Fibroblast of skin of scalp (primary cell): Measurements from ENCODE around the gene NPAS3. TPM values are rescaled to one million over a fixed set of nuclear protein-coding genes. Genes with fewer than 3 reads are reported as not detected.
A peak's percentile ranks its signal among the peaks of the same experiment; 100 is the strongest.

Experiments used
- DNase-seq: peaks from one replicate; pipeline ENCODE4 v3.0.0-alpha.2; 2013
- polyA plus RNA-seq, 2 experiments: library from polyadenylated mRNA; unstranded; fragments of 120-200 nt; gene quantifications; one replicate each; pipeline ENCODE4 v1.2.1, GENCODE V29; 2013; ENCODE audit not compliant: insufficient read length in 2 of 2

NPAS3 gene
- 0.78 TPM for polyA plus RNA-seq (2013, experiment 1 of 2; ENCODE audit: insufficient read length)
- 0.68 TPM for polyA plus RNA-seq (2013, experiment 2 of 2; ENCODE audit: insufficient read length)

DNA sequence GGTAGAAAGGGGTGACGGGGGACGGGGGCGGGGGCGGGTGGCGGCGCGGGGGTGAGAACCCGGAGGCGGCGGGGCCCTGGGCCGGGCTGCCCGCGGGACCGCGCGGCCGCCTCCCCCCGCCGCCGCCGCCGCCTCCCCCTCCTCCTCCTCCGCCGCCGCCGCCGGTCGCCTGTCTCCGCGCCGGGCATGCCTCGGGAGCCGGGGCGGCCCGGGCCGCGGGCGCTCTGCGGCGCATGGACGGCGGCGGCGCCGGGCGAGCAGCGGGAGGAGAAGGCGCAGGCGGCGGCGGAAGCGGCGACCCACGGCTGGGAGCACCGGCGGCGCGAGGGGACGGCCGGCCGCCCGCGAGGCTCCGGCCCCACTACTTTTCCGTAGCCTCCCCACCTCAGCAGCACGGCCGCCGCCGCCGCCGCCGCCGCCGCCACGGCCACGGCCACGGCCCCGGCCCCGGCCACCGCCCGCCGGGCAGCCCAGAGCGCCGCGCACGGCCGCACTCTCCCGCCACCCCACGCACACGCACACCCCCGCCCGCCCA lies at the start of gene NPAS3:
NPAS3 (plus strand) TSS at position 161 of the 535 bp plus-strand sequence.
- DNase-seq = peak; percentile 31

DNA sequence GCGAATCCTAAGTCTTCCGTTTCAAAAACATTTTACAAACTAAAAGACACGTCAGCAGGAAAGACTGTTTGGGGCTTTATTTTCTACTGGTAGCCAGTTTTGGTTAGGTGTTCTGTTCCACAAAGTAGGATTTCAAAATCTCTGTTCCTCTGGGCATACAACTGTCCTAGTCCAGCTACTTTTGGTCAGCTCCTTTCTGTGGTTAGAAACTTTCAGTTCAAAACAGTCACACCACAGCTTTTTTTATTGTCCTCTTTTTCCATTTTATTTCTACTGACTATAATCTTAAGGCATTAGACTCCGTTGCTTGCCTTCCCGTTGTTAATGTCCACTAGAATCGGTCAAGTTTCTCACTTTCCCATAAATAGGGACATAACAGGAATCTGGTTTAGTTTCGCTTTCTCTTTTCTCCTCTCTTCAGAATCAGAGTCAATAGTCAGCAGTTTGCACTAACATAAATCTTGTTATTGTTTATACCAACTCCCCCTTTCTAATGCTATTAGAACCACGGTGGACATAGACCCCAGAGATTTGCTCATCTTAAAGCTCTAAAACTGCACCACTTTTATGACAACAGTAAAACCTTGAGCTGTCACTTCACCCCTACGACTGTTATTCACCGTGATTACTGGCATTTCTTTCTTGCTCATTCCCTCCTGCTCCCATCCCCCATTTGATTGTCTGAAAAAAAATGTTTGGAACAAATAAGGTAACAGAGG lies 41.5 kb upstream of the NPAS3 start:
- no peak for DNase-seq

DNA sequence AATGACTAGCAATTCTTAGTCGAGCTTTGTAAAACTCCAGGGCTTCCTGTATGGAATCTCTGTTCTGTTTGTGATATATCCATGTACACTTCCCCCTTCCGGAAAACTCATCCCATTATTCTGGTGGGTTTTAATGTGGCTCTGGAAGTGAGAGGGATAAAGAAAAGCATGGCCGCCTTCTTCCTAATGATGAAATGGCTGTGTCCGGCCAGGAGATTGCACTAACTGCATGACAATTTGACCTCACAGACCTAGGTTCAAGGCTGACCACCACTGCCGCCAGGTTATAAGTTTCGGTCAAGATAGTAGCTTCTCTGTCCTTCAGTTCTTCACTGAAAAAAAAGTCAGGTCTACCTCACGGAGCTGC lies 41.0 kb upstream of the NPAS3 start:
- no peak for DNase-seq

GRCh38 chr14:32898876-32899275 lies 39.8 kb upstream of the NPAS3 start:
- no peak for DNase-seq

DNA sequence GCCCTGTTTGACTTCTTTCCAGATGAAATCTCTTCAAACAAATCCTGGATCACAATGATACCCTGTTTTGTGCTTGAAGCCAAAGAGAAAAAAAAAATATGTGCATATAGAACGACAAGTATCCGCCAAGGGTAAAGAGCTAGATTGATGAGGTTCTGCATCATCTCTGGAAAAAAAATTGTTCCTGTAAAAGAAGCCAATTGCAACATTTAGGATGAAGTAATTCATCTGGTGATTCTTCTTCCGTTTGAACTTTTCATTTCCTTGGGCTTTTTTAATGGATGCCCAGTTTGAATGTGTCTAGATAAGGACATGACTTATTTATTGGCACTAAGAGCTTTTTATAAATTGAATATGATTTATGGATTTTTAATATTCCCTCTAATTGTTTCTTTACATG lies 38.1 kb upstream of the NPAS3 start:
- no peak for DNase-seq

DNA sequence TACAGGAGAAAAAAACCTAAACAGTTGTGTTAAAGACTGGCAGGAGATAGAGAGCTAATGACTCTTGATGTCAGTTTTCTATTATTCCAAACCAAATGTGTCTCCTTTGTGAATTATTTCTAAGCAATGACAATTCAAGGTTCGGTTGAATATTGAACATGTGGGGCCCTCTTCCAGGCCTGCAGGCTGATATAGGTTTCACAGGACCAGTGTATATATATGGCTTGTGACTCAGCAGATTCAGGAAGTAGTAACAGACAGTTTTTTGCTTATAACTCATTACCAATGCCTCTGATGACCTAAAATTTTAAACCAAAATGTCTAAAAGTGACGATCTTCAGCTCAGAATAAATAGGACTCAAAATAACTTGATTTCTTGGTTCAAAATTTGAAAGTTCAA lies 33.7 kb upstream of the NPAS3 start:
- DNase-seq = no peak

GRCh38 chr14:32906672-32907071 lies 32.0 kb upstream of the NPAS3 start:
- DNase-seq = no peak

DNA sequence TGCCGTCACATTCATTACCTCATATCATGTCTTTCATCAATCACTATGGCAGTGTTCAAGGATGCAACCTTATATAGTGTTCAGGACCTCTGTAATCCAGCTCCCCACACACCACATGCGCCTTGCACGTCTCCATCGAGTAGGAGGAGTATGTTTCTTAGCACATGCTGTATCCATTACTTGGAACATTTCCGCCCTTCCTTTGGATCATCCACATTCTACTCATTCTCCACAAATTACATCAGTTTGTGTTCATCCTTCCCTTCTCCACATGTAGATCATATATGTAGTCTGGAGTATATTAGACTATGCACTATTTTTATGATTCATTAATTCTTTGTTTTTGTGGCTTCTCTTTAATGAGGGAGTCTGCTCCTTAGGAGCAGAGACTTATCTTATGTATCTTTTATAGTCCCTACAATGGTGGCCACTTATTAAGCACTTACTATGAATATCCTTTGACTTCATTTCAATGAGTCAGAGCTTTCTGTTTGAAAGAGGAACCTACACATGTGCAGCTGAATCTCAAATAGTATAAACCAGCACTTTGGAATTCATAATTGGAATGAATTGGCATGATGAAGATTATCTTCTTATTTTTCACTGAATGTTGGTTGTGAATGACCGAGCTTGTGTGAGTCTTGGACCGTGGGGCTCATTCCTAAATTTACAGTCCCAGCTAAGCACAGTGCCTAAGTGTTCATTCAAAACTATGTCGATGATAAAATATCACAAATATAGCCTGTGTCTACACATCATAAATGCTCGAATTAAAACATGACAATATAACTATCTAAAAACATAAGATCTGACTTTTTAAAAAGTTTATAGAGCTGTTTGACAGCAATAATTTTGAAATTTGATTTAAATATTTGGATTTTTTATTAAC lies 30.2 kb upstream of the NPAS3 start:
- DNase-seq = peak; percentile 79

DNA sequence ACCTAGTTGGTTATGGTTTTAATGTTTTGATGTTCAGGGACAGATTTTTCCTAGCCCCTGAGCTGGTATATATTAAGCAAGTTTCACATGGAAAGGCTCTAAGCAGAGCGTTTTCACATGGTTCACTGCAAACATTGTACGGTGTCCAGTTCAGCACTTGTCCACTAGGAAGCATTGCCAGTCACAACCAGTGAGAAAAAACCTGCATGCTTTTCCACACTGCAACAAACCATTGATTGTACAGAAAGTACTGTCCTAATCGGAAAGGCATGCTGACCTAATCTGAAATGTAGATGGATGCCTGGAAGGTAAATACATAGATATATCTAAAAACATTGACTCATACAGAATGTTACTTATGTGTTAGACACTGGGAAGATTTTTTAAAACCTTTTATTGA lies 25.0 kb upstream of the NPAS3 start:
- DNase-seq = peak; percentile 40

DNA sequence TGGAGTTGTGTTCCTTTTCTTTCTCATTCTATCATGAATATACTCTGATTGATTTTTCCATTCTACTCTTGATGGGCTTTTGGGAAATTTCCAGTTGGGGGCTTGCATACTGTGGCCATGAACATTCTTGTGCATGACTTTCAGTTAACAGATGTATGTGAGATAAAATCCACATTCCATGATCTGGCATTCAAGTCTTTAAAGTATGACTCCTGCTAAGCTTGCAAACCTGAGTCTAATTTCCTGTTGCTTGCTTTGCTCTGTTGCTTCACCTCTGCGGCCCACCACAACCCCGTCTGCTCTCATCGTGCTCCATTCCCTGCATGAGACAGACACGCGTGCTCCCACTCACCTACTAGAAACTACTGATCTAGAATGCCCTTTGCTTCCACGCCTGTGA lies 24.3 kb upstream of the NPAS3 start:
- peak; percentile 21 for DNase-seq

GRCh38 chr14:32920696-32921276 lies 17.9 kb upstream of the NPAS3 start:
- no peak for DNase-seq

GRCh38 chr14:32925439-32925838 lies 13.2 kb upstream of the NPAS3 start:
- no peak for DNase-seq

DNA sequence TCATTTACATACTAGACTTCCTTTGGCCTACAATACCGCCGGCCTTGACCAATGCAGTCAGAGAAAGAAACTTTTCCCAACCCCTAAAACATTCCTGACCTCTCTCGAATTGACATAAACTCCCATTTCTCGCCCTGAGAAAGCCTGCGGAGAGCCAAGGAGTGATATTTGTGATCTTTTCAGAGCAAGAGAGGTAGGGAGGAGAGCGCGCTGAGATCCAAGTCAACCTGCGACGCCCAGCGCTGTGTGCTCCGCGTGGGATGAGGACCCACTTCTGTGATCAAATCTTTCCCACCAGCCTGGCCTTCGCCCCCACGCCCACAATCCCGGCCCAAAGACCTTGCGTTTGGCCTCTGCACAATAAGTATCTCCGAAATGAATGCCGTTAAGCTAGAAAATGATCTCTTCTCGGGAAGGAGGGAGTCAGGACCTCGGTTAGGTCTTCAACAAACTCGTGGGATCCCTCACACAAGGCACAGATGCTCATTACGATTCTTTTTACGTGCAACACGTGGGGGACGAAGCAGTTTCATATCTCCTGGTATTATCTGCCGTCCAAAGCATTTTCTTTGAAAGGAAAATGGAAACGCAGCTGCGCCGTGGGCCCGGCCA lies 6.3 kb upstream of the NPAS3 start:
- no peak for DNase-seq

GRCh38 chr14:32932914-32933628 lies 5.6 kb upstream of the NPAS3 start:
- DNase-seq = no peak

DNA sequence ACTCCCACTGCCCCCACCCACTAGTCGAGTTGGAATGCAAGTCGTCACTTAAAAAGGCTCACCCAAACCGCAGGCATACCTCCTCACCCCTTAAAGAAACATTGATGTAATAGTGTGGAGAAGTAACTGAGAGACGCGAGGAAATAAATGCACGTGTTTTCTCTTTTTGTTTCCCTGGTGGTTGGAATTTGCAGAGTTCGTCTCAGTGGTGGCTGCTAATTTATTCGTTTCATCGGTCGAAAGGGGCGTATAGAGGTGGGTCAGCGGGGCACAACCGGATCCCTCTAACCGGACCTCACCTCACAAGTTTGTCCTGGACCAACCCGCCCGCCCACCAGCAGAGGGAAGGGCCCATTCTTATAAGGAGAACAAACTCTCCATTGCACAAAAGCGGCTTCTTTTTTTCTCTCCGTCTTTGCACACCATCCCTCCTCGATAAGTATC lies 5.0 kb upstream of the NPAS3 start:
- DNase-seq = peak; percentile 53

- DNase-seq = no peak
Measured at GRCh38 chr14:32934073-32934880, 4.4 kb upstream of the NPAS3 start.

DNA sequence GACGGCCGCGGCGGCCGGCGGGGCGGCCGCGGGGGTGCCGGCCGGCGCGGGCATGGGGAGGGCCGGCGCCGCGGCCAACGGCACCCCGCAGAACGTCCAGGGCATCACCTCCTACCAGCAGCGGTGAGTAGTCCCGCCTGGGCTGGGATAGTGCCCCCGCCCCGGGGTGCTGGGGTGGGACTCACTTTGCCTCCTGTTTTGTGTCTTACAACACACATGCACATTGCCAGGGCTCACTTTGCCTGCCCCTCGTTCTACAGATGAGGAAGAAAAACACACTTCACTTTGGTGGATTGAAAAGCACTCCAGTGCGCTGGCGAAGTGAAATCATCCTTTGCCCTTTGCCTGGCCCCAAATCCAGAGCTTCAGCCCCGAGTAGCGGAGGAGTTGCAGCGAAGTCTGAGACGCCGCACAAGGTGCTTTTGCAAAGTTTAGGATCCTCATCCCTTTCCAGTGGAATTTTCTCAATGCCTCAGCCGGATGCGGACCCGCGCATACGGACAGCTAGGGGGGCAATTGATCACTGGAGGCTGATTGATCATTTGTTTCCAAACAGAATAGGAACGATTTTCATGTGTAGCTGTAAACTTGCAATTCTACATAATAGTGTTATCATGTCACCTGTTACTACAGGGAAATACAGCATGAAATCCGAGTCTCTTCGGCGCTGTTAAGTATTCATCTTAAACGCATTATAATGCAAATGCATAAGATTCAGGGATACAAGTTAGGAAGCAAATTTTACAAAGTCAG lies 3.6 kb upstream of the NPAS3 start:
- DNase-seq = no peak

- DNase-seq = peak; percentile 82
Measured at GRCh38 chr14:32939254-32940065, 781 bp downstream of the NPAS3 start.

DNA sequence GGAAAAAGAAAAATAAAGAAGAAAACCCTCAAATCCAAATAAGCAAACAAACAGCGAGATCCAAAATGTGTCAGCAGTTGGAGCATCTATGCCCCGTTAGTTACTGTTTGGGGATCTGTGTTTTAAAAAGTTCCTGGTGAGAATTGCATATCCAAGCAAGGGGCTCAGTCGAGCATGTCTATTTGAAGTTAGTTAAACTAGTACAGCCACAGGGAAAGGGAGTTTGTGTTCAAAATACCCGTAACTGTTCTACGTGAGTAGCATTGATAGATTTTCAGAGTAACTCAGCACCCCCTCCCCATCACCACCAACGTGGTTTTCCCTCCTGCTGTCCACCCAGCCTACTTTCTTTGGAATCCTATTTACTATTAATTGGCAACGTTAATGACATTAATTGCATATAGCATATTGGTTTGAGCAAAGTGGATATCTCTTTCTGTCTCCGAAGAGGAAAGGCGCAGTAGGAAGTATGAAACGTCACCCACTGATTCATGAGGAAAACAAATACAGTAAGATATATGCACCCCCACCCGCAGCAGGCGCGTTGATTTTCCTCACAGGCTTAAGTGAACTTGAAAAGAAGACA lies 1.5 kb downstream of the NPAS3 start:
- DNase-seq = peak; percentile 26
